Neural crest cell (in vitro differentiated cells): Measurements from ENCODE around the gene ANTXR2. TPM values are rescaled to one million over a fixed set of nuclear protein-coding genes. Genes with fewer than 3 reads are reported as not detected.

Experiments used
- DNase-seq: peaks from one replicate; pipeline ENCODE4 v3.0.0; 2021; ENCODE audit warnings: low read depth, mixed read lengths, low spot score
- H3K27ac Mint-ChIP-seq: one replicate; pipeline ENCODE4 v1.8.0; 2021; ENCODE audit warnings: mild to moderate bottlenecking, mixed read lengths; ENCODE audit not compliant: unreplicated experiment
- H3K27me3 Mint-ChIP-seq: 2 replicates; pipeline ENCODE4 v1.8.0; 2021; ENCODE audit warnings: low read depth, mild to moderate bottlenecking, mixed read lengths
- H3K36me3 Mint-ChIP-seq: 2 replicates; pipeline ENCODE4 v1.8.0; 2021; ENCODE audit warnings: low read depth, mild to moderate bottlenecking, mixed read lengths
- H3K4me1 Mint-ChIP-seq: 2 replicates; pipeline ENCODE4 v1.8.0; 2021; ENCODE audit warnings: mixed read lengths
- H3K4me3 Mint-ChIP-seq: one replicate; pipeline ENCODE4 v1.8.0; 2021; ENCODE audit warnings: mild to moderate bottlenecking, mixed read lengths
- H3K9me3 Mint-ChIP-seq: 2 replicates; pipeline ENCODE4 v1.8.0; 2021; ENCODE audit warnings: mixed read lengths
- total RNA-seq: library from RNA; stranded (reverse); gene quantifications from 2 replicates; pipeline ENCODE4 v1.2.1, GENCODE V29; 2021
- TF ChIP-seq, protein P1 (sequence below): fragments of 200-600 bp; sonication (generic); conservative IDR thresholded peaks from 2 replicates; pipeline ENCODE4 v1.5.0; 2021; ENCODE audit warnings: antibody characterized with exemption, mild to moderate bottlenecking

The ANTXR2 gene
- total RNA-seq, 1 donor from 2014 or later = 36.7 TPM

- Mint-ChIP-seq H3K4me1 (no peaks in the 10 kb centered on the region), H3K27me3 (no peaks in the 10 kb centered on the region), H3K4me3 (no peak overlapping the region), H3K9me3 (peaks cover 4% of the 10 kb centered on the region), H3K36me3 (peaks cover 2% of the 10 kb centered on the region), H3K27ac (no peak overlapping the region)
- no peak for DNase-seq
- TF ChIP-seq, protein P1, sequence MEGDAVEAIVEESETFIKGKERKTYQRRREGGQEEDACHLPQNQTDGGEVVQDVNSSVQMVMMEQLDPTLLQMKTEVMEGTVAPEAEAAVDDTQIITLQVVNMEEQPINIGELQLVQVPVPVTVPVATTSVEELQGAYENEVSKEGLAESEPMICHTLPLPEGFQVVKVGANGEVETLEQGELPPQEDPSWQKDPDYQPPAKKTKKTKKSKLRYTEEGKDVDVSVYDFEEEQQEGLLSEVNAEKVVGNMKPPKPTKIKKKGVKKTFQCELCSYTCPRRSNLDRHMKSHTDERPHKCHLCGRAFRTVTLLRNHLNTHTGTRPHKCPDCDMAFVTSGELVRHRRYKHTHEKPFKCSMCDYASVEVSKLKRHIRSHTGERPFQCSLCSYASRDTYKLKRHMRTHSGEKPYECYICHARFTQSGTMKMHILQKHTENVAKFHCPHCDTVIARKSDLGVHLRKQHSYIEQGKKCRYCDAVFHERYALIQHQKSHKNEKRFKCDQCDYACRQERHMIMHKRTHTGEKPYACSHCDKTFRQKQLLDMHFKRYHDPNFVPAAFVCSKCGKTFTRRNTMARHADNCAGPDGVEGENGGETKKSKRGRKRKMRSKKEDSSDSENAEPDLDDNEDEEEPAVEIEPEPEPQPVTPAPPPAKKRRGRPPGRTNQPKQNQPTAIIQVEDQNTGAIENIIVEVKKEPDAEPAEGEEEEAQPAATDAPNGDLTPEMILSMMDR = no peak
Observed at GRCh38 chr4:79877511-79877910, 195.5 kb downstream of the ANTXR2 start.

- no peak for DNase-seq
- no peaks in the 10 kb centered on the region for H3K27me3 Mint-ChIP-seq
Observed at GRCh38 chr4:79875344-79875899, 197.6 kb downstream of the ANTXR2 start.

GRCh38 chr4:79874197-79874596, 198.8 kb downstream of the ANTXR2 start:
- H3K27me3 Mint-ChIP-seq = no peaks in the 10 kb centered on the region
- TF ChIP-seq, protein P1 = no peak

More at GRCh38 chr4:79875344-79875899, 197.6 kb downstream of the ANTXR2 start:
- Mint-ChIP-seq H3K4me3 (no peak overlapping the region), H3K4me1 (no peaks in the 10 kb centered on the region), H3K36me3 (peaks cover 2% of the 10 kb centered on the region), H3K27ac (no peak overlapping the region), H3K9me3 (peaks cover 4% of the 10 kb centered on the region)
- TF ChIP-seq, protein P1 = no peak

DNA sequence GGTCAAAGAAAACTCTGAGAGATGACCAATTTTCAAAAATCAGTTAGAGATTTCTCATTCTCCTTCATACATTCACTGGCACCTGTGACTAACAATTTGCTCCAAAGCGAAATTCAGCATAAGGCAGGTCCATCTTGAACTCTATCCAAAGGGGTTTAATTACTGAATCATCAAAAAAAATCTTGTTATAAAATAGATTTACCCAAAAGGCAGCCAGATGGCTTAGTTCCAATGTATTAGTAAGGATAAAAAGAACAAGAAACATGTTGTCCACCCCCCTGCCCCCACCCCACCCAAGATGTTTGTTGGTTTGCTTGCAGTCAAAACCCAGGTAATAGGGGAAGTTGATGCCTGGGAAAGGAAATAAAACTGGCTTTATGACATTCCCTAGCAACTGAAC, 200.3 kb downstream of the ANTXR2 start:
- no peak overlapping the region for H3K4me3 Mint-ChIP-seq
- DNase-seq = no peak
- H3K27me3 Mint-ChIP-seq = no peaks in the 10 kb centered on the region
- H3K4me1 Mint-ChIP-seq = no peaks in the 10 kb centered on the region
- H3K27ac Mint-ChIP-seq = no peak overlapping the region
- TF ChIP-seq, protein P1 = no peak
- H3K9me3 Mint-ChIP-seq = peaks cover 2% of the 10 kb centered on the region
- H3K36me3 Mint-ChIP-seq = peaks cover 2% of the 10 kb centered on the region

More at GRCh38 chr4:79874197-79874596, 198.8 kb downstream of the ANTXR2 start:
- no peak for DNase-seq
- Mint-ChIP-seq H3K36me3 (peaks cover 2% of the 10 kb centered on the region), H3K4me1 (no peaks in the 10 kb centered on the region), H3K4me3 (no peak overlapping the region), H3K27ac (no peak overlapping the region), H3K9me3 (peaks cover 4% of the 10 kb centered on the region)

DNA sequence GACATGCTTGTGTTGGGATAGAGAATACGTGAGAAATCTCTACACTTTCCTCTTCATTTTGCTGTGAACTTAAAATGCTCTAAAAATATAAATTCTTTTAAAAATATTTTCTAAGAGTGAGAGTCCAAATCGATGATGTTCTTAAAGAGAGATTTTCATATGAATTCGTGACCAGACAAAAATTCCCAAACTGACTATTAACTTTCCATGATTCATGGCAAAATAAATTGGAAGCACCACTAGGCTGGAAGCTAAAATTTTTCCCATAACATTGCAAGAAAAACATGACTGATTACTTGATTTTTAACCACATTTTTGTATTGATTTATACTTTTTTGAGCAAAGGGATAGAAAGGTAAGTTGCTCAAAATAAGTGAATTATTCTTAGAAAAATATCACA, 201.1 kb downstream of the ANTXR2 start:
- TF ChIP-seq, protein P1 = no peak
- Mint-ChIP-seq H3K9me3 (peaks cover 2% of the 10 kb centered on the region), H3K4me3 (no peak overlapping the region), H3K27me3 (no peaks in the 10 kb centered on the region), H3K4me1 (no peaks in the 10 kb centered on the region), H3K36me3 (peaks cover 2% of the 10 kb centered on the region), H3K27ac (no peak overlapping the region)
- no peak for DNase-seq
